CD4-positive, alpha-beta T cell treated with Interleukin-2 at 100 ng/mL for 4 hours (primary cell): ENCODE results near the gene TP53I11.

Experiments used
- DNase-seq: peaks from one replicate; pipeline ENCODE4 v3.0.0-alpha.2; 2020; ENCODE audit warnings: low spot score

TP53I11 gene

GRCh38 chr11:44885065-44885810, 65.4 kb downstream of the TP53I11 start:
- DNase-seq: no peak

GRCh38 chr11:44884056-44884455, 66.6 kb downstream of the TP53I11 start:
- no peak for DNase-seq

- DNase-seq: no peak
Observed at GRCh38 chr11:44883277-44883676, 67.4 kb downstream of the TP53I11 start.
